ENCODE results near the gene UNK.
A peak's percentile ranks its signal among the peaks of the same experiment; 100 is the strongest.

The UNK gene

GRCh38 chr17:75828076-75828400 is 43.4 kb downstream of the UNK start:
- no peak for FAIRE-seq
- no peak for TF ChIP-seq CTCF (IDR thresholded peaks at IDR 0.05; ENCODE audit: insufficient read depth, missing control alignments)
- DNase-seq (ENCODE audit: insufficient read length, low spot score): no peak

DNA sequence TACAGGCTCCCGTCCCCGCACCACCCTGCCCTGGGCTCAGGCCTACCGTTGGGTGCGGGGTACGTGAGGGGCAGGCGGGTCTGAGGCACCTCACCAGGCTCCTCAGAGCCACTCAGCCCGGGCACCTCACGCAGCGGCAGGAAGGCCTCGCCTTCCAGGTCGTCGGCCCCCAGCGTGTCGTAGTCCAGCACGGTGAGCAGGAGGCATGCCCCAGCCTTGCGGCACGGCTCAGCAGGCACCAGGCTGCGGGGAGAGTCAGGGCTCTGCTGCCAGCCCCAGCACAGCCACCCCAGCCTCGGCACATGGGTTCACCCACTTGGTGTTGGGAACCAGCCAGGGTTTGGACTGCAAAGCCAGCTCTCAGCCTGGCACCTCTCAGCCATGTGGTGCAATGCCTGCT is 44.1 kb downstream of the UNK start:
- no peak for FAIRE-seq
- no peak for TF ChIP-seq CTCF (IDR thresholded peaks at IDR 0.05; ENCODE audit: insufficient read depth, missing control alignments)
- no peak for DNase-seq (ENCODE audit: insufficient read length, low spot score)

DNA sequence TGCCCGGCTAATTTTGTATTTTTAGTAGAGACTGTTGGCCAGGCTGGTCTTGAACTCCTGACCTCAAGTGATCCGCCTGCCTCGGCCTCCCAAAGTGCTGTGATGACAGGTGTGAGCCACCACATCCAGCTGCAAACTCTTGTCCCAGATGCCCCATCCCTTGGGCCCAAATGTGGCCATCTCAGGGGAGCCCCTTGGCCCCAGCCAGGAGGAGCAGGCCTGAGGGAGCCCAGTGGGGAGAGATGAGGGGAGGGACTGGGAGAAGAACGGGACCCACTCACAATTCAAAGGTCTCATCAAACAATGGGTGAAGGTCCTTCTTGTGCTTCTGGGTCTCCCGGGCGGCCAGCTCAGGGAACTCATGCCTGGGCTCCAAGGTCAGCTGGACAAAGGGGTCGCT is 45.1 kb downstream of the UNK start:
- FAIRE-seq (no peak), DNase-seq (ENCODE audit: insufficient read length, low spot score) (no peak)
- TF ChIP-seq CTCF (IDR thresholded peaks at IDR 0.05; ENCODE audit: insufficient read depth, missing control alignments): no peak

DNA sequence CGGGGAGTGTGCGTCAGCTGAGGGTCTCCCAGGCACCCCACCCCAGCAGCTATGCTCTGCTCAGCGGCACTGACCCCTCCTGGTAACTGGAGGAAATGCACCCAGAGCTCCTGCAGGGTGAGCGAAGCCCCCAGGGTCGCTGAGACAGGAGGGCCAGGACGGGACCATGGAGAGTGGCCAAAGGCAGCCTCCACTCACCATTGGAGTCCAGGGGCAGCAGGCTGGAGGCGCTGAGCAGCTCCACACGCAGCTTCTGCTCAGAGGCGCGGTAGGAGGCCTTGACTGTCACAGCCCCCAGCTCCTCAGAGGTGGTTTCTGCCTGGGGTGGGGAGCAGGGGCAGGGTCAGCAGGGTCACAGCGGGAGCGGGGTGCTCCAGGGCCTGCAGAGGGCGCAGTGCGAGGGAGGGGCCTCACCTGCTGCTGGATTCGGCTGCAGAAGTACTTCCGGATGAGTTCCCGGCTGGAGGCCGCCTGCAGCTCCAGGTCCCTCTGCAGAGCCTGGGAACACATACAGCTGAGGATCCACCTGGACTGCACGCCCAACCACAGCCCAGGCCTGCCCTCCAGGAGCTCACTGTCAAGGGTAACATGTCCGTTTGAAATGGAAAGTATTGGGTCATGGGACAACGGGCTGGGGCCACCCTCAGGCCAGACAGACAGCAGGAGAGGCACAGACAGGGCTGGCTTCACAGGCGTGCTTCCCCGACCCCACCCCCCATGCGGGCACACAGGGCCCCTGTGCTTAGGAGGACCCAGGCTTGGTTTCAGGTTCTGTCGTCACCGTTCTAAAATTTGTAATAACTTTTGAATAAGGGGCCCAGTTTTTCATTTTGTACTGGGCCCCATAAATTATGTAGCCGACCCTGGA is 45.8 kb downstream of the UNK start:
- DNase-seq (ENCODE audit: insufficient read length, low spot score): peak; percentile 78
- peak; percentile 55 for TF ChIP-seq CTCF (IDR thresholded peaks at IDR 0.05; ENCODE audit: insufficient read depth, missing control alignments)
- no peak for FAIRE-seq

DNA sequence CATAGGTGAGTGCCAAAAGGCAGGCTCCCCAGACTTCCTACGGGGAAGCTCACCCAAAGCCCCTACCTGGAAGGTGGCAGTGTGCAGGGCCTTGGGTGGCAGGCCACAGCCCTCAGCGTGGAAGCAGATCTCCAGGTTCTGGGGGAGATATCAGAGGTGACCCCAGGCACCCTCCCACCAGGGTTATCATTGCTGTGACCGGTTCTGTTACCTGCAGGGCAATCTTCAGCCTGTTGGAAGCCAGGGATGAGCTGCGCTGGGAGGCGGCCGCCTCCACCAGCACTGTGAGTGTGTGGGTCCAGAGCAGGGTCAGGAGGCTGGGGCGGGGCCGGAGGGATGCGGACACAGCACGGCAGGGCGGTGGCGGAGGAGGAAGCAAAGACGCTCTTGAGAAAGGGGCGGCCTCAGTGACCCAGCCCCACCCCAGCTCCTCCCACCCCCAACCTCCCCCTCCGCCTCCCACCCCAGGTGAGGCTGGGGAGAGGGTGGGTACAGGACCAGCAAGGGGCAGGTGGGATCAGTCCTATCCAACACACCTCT is 46.5 kb downstream of the UNK start:
- FAIRE-seq: no peak
- DNase-seq (ENCODE audit: insufficient read length, low spot score): no peak
- no peak for TF ChIP-seq CTCF (IDR thresholded peaks at IDR 0.05; ENCODE audit: insufficient read depth, missing control alignments)

- TF ChIP-seq CTCF (IDR thresholded peaks at IDR 0.05; ENCODE audit: insufficient read depth, missing control alignments): no peak
- FAIRE-seq: no peak
- DNase-seq (ENCODE audit: insufficient read length, low spot score): no peak
Measured at GRCh38 chr17:75832164-75832651, 47.6 kb downstream of the UNK start.

Measured in D721Med (cell line).